T-cell (primary cell): ENCODE measurements around the gene PHF12. TPM values are rescaled to one million over a fixed set of nuclear protein-coding genes. Genes with fewer than 3 reads are reported as not detected.

Source experiments
- ATAC-seq, 4 experiments: fragments of 200-7000 bp in 3 of 4; fragments of 150-1000 bp in 1 of 4; cut with Tn5 transposase; replicated peaks in 1 of 4; 1 replicate in 3 of 4; 2 replicates in 1 of 4; pipeline ENCODE4 v1.10.0; 2021; ENCODE audit warnings: moderate library complexity in 3 of 4, mild to moderate bottlenecking in 2 of 4, moderate number of reproducible peaks in 1 of 4
- CTCF ChIA-PET, 2 donors: fragments of 300-600 bp; sonication (Branson Sonifier 250); formaldehyde crosslinking; loops; one replicate each; lab custom pipeline; 2022; ENCODE audit warnings: antibody characterized with exemption in 2 of 2; lab: Charles Lee
- POLR2A ChIA-PET, 2 donors: fragments of 300-600 bp; sonication (Branson Sonifier 250); formaldehyde crosslinking; loops; one replicate each; lab custom pipeline; 2022; ENCODE audit warnings: antibody characterized with exemption in 2 of 2; lab: Charles Lee
- DNase-seq, 35 experiments: peaks; one replicate each; pipeline versions ENCODE4 v3.0.0 to v3.0.0-alpha.2; 2013 to 2023
- H3K27ac ChIP-seq: one replicate; pipeline ENCODE4 v1.5.1; 2013; ENCODE audit warnings: low read length
- H3K27me3 ChIP-seq, 2 experiments: replicated peaks in 1 of 2; 1 replicate in 1 of 2; 2 replicates in 1 of 2; pipeline versions ENCODE4 v1.6.1 to v1.7.0; 2013; ENCODE audit warnings: low read length in 1 of 2, mixed read lengths in 1 of 2; ENCODE audit not compliant: control insufficient read depth in 2 of 2, insufficient read depth in 2 of 2; ENCODE audit errors: extremely low read depth in 1 of 2
- H3K36me3 ChIP-seq, 2 donors: 1 replicate in 1 of 2; 2 replicates in 1 of 2; pipeline versions ENCODE4 v1.6.1 to v1.7.0; 2013; ENCODE audit warnings: low read length in 1 of 2; ENCODE audit not compliant: control insufficient read depth in 2 of 2, insufficient read depth in 1 of 2; ENCODE audit errors: extremely low read depth in 1 of 2
- H3K4me1 ChIP-seq, 2 experiments: 1 replicate in 1 of 2; 2 replicates in 1 of 2; pipeline versions ENCODE4 v1.6.1 to v1.7.0; 2013; ENCODE audit warnings: low read length in 2 of 2, mixed read lengths in 1 of 2; ENCODE audit not compliant: insufficient read depth in 2 of 2, control insufficient read depth in 1 of 2; ENCODE audit errors: extremely low read depth in 1 of 2
- H3K4me3 ChIP-seq, 2 donors: 1 replicate in 1 of 2; 2 replicates in 1 of 2; pipeline versions ENCODE4 v1.5.1 to v1.7.0; 2013; ENCODE audit warnings: mild to moderate bottlenecking in 2 of 2, low read length in 1 of 2, moderate library complexity in 1 of 2; ENCODE audit not compliant: control insufficient read depth in 1 of 2; ENCODE audit errors: extremely low read depth in 1 of 2
- H3K9me3 ChIP-seq: 2 replicates; pipeline ENCODE4 v1.7.0; 2013
- H3K27ac Mint-ChIP-seq, 2 donors: one replicate each; pipeline ENCODE4 v1.8.0; 2020 to 2021; ENCODE audit warnings: mild to moderate bottlenecking in 2 of 2, mixed read lengths in 2 of 2
- H3K27me3 Mint-ChIP-seq, 2 donors: one replicate each; pipeline ENCODE4 v1.8.0; 2021 to 2022; ENCODE audit warnings: mixed read lengths in 2 of 2
- H3K36me3 Mint-ChIP-seq: one replicate; pipeline ENCODE4 v1.8.0; 2021; ENCODE audit warnings: mixed read lengths
- H3K4me1 Mint-ChIP-seq, 3 donors: one replicate each; pipeline ENCODE4 v1.8.0; 2020 to 2022; ENCODE audit warnings: mixed read lengths in 3 of 3, mild to moderate bottlenecking in 1 of 3
- H3K4me3 Mint-ChIP-seq, 3 donors: one replicate each; pipeline ENCODE4 v1.8.0; 2020 to 2022; ENCODE audit warnings: mild to moderate bottlenecking in 3 of 3, mixed read lengths in 3 of 3, moderate library complexity in 3 of 3
- H3K9me3 Mint-ChIP-seq, 3 donors: one replicate each; pipeline ENCODE4 v1.8.0; 2020 to 2022; ENCODE audit warnings: mixed read lengths in 3 of 3
- whole genome bisulfite sequencing: methylation state at CpG from one replicate; pipeline ENCODE4 v1.1.5; 2013; ENCODE audit warnings: missing lambda C conversion rate; ENCODE audit not compliant: insufficient coverage; 5-methylcytosine and 5-hydroxymethylcytosine counted together
- total RNA-seq, 35 experiments: library from RNA in 6 of 35; stranded (reverse) in 6 of 35; fragments of 120-200 nt in 1 of 35; gene quantifications; one replicate each; pipeline versions ENCODE4 v1.2.1 to v1.2.4 and lab custom pipeline; 2013 to 2026

Gene PHF12
- 100 to 1,000 TPM; 121 to 176 (median 123) TPM for total RNA-seq
- 66.4 TPM for total RNA-seq (2013)
- 16.2 to 214 (median 99.8) reads per million in 29 experiments for total RNA-seq (lab: John Stamatoyannopoulos, UW)

DNA sequence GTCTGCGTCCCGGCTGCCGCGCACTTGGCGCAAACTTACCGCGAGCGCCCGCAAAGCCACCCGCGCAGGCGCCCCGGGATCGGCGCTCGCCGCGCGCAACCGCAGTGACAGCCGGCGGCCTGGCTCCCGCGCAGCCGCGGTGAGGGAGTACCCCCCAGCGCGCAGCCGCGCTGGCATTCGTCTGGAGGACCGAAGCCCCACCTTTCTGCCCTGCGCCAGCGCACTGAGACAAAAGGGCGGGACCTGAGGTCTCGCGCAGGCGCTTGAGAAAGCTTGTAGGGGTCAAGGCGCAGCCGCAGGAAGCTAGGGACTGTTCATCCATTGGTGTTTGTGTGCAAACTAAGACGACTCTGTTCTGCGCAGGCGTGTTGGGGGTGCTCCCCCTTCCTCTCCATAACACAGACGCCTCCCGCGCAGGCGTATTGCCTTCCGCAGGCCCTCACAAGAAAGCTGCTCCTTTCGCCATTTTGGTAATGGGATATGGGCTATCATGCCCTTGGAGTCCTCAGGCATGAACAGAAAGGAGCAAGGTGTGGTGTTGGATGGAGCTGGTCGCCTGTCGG is at the start of gene PHF12:
Gene PHF12, minus strand, starts transcription at position 91 of the 563 bp plus-strand sequence. CDS start 558 bp downstream, outside the sequence.
- Histone ChIP-seq H3K27me3 (no peaks in the 10 kb centered on the region), H3K36me3 (no peaks in the 10 kb centered on the region), H3K4me3 (peak within 1 kb of the TSS; percentile 92 to 98), H3K9me3 (no peaks in the 10 kb centered on the region), H3K4me1 (peaks cover 23 to 42% of the 10 kb centered on the region in 2 experiments), H3K27ac (peak within 1 kb of the TSS; percentile 99)
- Mint-ChIP-seq H3K27ac (peak within 1 kb of the TSS; percentile 92 to 96), H3K36me3 (peaks cover 13% of the 10 kb centered on the region), H3K9me3 (no peaks in the 10 kb centered on the region), H3K4me3 (peak within 1 kb of the TSS in 2 of 3 donors; percentile 94 to 95), H3K27me3 (no peaks in the 10 kb centered on the region), H3K4me1 (peaks cover 23 to 26% (median 25%) of the 10 kb centered on the region in 3 donors)
- POLR2A ChIA-PET: interaction anchor here (0.6 to 3.7 kb wide), 6 partner anchors 25 to 662 kb away, joined by 3 to 20 read pairs (median 6); partner anchors contain the start of gene RPL23A (in 2 of the 2)
- CTCF ChIA-PET: interaction anchor here in 1 of 2 donors (0.6 to 3.0 kb wide), 20 partner anchors 14 to 1390 kb away, joined by 3 to 32 read pairs (median 3); partner anchors contain the start of genes DHRS13, IFT20, RPL23A and SDF2
- DNase-seq (peak; percentile 98 to 100 (median 100)), ATAC-seq (peak; percentile 62 to 70 (median 68))
- 1% methylated on average over 42 of the region's 51 CpGs for WGBS

- no peak overlapping the region for H3K4me3 Mint-ChIP-seq
- ChIA-PET CTCF (no interaction called here), POLR2A (no interaction called here)
- H3K4me1 ChIP-seq: peaks cover 0 to 4% of the 10 kb centered on the region in 2 experiments
- no peak overlapping the region for H3K4me3 ChIP-seq
- H3K27ac ChIP-seq: no peak overlapping the region
- no peak for DNase-seq
- no peaks in the 10 kb centered on the region for H3K36me3 ChIP-seq
- H3K27me3 Mint-ChIP-seq: peaks cover 26 to 57% of the 10 kb centered on the region in 2 donors
- H3K36me3 Mint-ChIP-seq: no peaks in the 10 kb centered on the region
- no peaks in the 10 kb centered on the region for H3K9me3 ChIP-seq
- no peaks in the 10 kb centered on the region for H3K9me3 Mint-ChIP-seq
- no CpG with 5 or more reads among the region's 5 CpGs for WGBS
- H3K27ac Mint-ChIP-seq: no peak overlapping the region
- ATAC-seq: no peak
- H3K4me1 Mint-ChIP-seq: no peaks in the 10 kb centered on the region
- H3K27me3 ChIP-seq: peaks cover 0 to 76% of the 10 kb centered on the region in 2 experiments
Observed at GRCh38 chr17:29000973-29001372, 49.7 kb upstream of the PHF12 start.

- no peak overlapping the region for H3K27ac ChIP-seq
- Mint-ChIP-seq H3K9me3 (no peaks in the 10 kb centered on the region), H3K4me1 (no peaks in the 10 kb centered on the region), H3K4me3 (no peak overlapping the region), H3K27ac (no peak overlapping the region), H3K36me3 (no peaks in the 10 kb centered on the region), H3K27me3 (peaks cover 29 to 50% of the 10 kb centered on the region in 2 donors)
- ChIA-PET CTCF (no interaction called here), POLR2A (no interaction called here)
- H3K4me3 ChIP-seq: no peak overlapping the region
- no peaks in the 10 kb centered on the region for H3K9me3 ChIP-seq
- H3K27me3 ChIP-seq: peaks cover 0 to 71% of the 10 kb centered on the region in 2 experiments
- ATAC-seq (no peak), DNase-seq (no peak)
- no CpG with 5 or more reads among the region's 5 CpGs for WGBS
- H3K4me1 ChIP-seq: no peaks in the 10 kb centered on the region
- no peaks in the 10 kb centered on the region for H3K36me3 ChIP-seq
Observed at GRCh38 chr17:28999206-28999605, 47.9 kb upstream of the PHF12 start.

DNA sequence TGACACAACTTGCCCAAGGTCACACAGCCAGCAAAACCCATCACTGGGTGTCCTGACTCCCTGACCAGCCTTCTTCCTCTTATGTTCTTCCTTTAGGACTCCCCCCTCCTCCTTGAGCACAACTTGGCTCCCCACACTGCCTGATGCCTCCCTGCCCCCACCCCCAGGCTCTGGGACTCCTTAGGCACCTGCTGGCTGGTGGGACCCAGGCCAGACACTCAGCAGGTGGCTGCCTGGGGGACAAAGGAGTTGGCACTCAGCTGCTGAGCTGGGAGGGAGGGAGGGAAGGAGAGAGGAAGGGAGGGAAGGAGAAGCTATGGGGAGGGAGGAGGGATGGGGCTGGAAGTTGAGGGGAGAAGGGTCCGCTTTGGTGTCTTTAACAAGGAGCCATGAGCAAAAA is 46.5 kb upstream of the PHF12 start:
- ChIA-PET POLR2A (no interaction called here), CTCF (no interaction called here)
- H3K27me3 ChIP-seq: peaks cover 0 to 70% of the 10 kb centered on the region in 2 experiments
- H3K9me3 ChIP-seq: no peaks in the 10 kb centered on the region
- H3K27ac ChIP-seq: no peak overlapping the region
- no peak for ATAC-seq
- H3K36me3 ChIP-seq: no peaks in the 10 kb centered on the region
- Mint-ChIP-seq H3K9me3 (no peaks in the 10 kb centered on the region), H3K27ac (no peak overlapping the region), H3K4me1 (no peaks in the 10 kb centered on the region), H3K36me3 (no peaks in the 10 kb centered on the region), H3K27me3 (peaks cover 25 to 39% of the 10 kb centered on the region in 2 donors), H3K4me3 (no peak overlapping the region)
- H3K4me3 ChIP-seq: no peak overlapping the region
- DNase-seq: no peak
- no CpG with 5 or more reads among the region's 1 CpG for WGBS
- no peaks in the 10 kb centered on the region for H3K4me1 ChIP-seq

- H3K27ac Mint-ChIP-seq: no peak overlapping the region
- ChIA-PET POLR2A (no interaction called here), CTCF (no interaction called here)
- H3K27me3 ChIP-seq: peaks cover 0 to 64% of the 10 kb centered on the region in 2 experiments
- DNase-seq: no peak
- no peaks in the 10 kb centered on the region for H3K4me1 Mint-ChIP-seq
- H3K36me3 Mint-ChIP-seq: no peaks in the 10 kb centered on the region
- no peaks in the 10 kb centered on the region for H3K9me3 Mint-ChIP-seq
- H3K27ac ChIP-seq: no peak overlapping the region
- no peak overlapping the region for H3K4me3 Mint-ChIP-seq
- H3K36me3 ChIP-seq: no peaks in the 10 kb centered on the region
- H3K27me3 Mint-ChIP-seq: peaks cover 25 to 36% of the 10 kb centered on the region in 2 donors
- H3K9me3 ChIP-seq: no peaks in the 10 kb centered on the region
- no peak overlapping the region for H3K4me3 ChIP-seq
- no peak for ATAC-seq
- 49% methylated on average over 5 of the region's 5 CpGs for WGBS
- H3K4me1 ChIP-seq: no peaks in the 10 kb centered on the region
Observed at GRCh38 chr17:28996554-28997096, 45.3 kb upstream of the PHF12 start.

- Histone ChIP-seq H3K36me3 (no peaks in the 10 kb centered on the region), H3K27me3 (peaks cover 0 to 49% of the 10 kb centered on the region in 2 experiments), H3K4me3 (no peak overlapping the region), H3K27ac (no peak overlapping the region), H3K9me3 (no peaks in the 10 kb centered on the region), H3K4me1 (no peaks in the 10 kb centered on the region)
- DNase-seq (no peak), ATAC-seq (no peak)
- Mint-ChIP-seq H3K27me3 (peaks cover 17 to 23% of the 10 kb centered on the region in 2 donors), H3K27ac (no peak overlapping the region), H3K9me3 (no peaks in the 10 kb centered on the region), H3K4me1 (no peaks in the 10 kb centered on the region), H3K4me3 (no peak overlapping the region), H3K36me3 (no peaks in the 10 kb centered on the region)
- CTCF ChIA-PET: no interaction called here
- POLR2A ChIA-PET: interaction anchor here in 1 of 2 donors (0.6 kb wide), 1 partner anchor 1826 kb away, joined by 5 read pairs; no protein-coding TSS in a partner anchor
- 72% methylated on average over 7 of the region's 13 CpGs for WGBS
Observed at GRCh38 chr17:28993645-28994426, 42.5 kb upstream of the PHF12 start.
